Hepatocyte (in vitro differentiated cells): ENCODE results near the gene C2CD4D. TPM values are rescaled to one million over a fixed set of nuclear protein-coding genes. Genes with fewer than 3 reads are reported as not detected.
A peak's percentile ranks its signal among the peaks of the same experiment; 100 is the strongest.

Experiments used
- DNase-seq: peaks from one replicate; pipeline ENCODE4 v3.0.0-alpha.2; 2016; ENCODE audit warnings: low spot score
- H2AFZ ChIP-seq: fragments of 200-600 bp; sonication (generic); 2 replicates; pipeline ENCODE4 v1.6.0; 2016; ENCODE audit warnings: antibody characterized with exemption, mild to moderate bottlenecking
- H3K27ac ChIP-seq: fragments of 200-600 bp; sonication (generic); 2 replicates; pipeline ENCODE4 v1.5.1; 2016; ENCODE audit warnings: mild to moderate bottlenecking
- H3K27me3 ChIP-seq: fragments of 200-600 bp; sonication (generic); 2 replicates; pipeline ENCODE4 v1.6.1; 2016
- H3K36me3 ChIP-seq: fragments of 200-600 bp; sonication (generic); replicated peaks from 2 replicates; pipeline ENCODE4 v1.5.1; 2016; ENCODE audit warnings: low read depth; ENCODE audit not compliant: insufficient read depth
- H3K4me1 ChIP-seq: fragments of 200-600 bp; sonication (generic); 2 replicates; pipeline ENCODE4 v1.5.1; 2016; ENCODE audit warnings: mild to moderate bottlenecking, moderate library complexity; ENCODE audit not compliant: insufficient read depth
- H3K4me2 ChIP-seq: fragments of 200-600 bp; sonication (generic); 2 replicates; pipeline ENCODE4 v1.6.0; 2016
- H3K4me3 ChIP-seq: fragments of 200-600 bp; sonication (generic); 2 replicates; pipeline ENCODE4 v1.5.1; 2016; ENCODE audit warnings: mild to moderate bottlenecking
- H3K79me2 ChIP-seq: fragments of 200-600 bp; sonication (generic); 2 replicates; pipeline ENCODE4 v1.6.0; 2017; ENCODE audit warnings: mild to moderate bottlenecking
- H3K9me2 ChIP-seq: fragments of 200-600 bp; sonication (generic); replicated peaks from 2 replicates; pipeline ENCODE4 v1.6.0; 2017; ENCODE audit warnings: mild to moderate bottlenecking; ENCODE audit not compliant: insufficient read depth
- H3K9me3 ChIP-seq: fragments of 200-600 bp; sonication (generic); 2 replicates; pipeline ENCODE4 v1.5.1; 2016; ENCODE audit warnings: low read depth, mild to moderate bottlenecking
- H4K20me1 ChIP-seq: fragments of 200-600 bp; sonication (generic); 2 replicates; pipeline ENCODE4 v1.6.0; 2016; ENCODE audit warnings: mild to moderate bottlenecking; ENCODE audit not compliant: insufficient read depth, poor library complexity, severe bottlenecking
- EZH2 ChIP-seq: fragments of 200-600 bp; sonication (generic); IDR thresholded peaks from 2 replicates; pipeline ENCODE4 v1.6.1; 2016; ENCODE audit warnings: antibody characterized with exemption, mild to moderate bottlenecking, borderline replicate concordance
- EZH2phosphoT487 ChIP-seq: fragments of 200-600 bp; sonication (generic); IDR thresholded peaks from one replicate; pipeline ENCODE4 v1.6.1; 2018; ENCODE audit warnings: antibody characterized with exemption, mild to moderate bottlenecking, low read depth, moderate library complexity; ENCODE audit not compliant: unreplicated experiment, severe bottlenecking
- WGBS: methylation state at CpG from one replicate; pipeline ENCODE4 v1.1.6; 2016; ENCODE audit warnings: low lambda C conversion rate; ENCODE audit errors: missing lambda C conversion rate; 5-methylcytosine and 5-hydroxymethylcytosine counted together
- polyA plus RNA-seq: library from polyadenylated mRNA; unstranded; fragments of >200 nt; fragmentation: Nextera tagmentation; extraction: Ambion mirVana; gene quantifications from 2 replicates; pipeline ENCODE4 v1.2.1, GENCODE V29; 2016
- total RNA-seq: library from RNA; depleted of rRNA; stranded (reverse); fragments of >200 nt; gene quantifications from 2 replicates; pipeline ENCODE4 v1.2.3, GENCODE V29; 2014
- TF ChIP-seq, protein P1 (sequence below): fragments of 200-600 bp; sonication (generic); IDR thresholded peaks from 2 replicates; pipeline ENCODE4 v1.5.1; 2016; ENCODE audit warnings: antibody characterized with exemption, mild to moderate bottlenecking; ENCODE audit not compliant: poor library complexity

Gene C2CD4D
- total and polyA plus RNA-seq, 2 experiments from 2014 or later = 1.1 TPM; not detected in 1

DNA sequence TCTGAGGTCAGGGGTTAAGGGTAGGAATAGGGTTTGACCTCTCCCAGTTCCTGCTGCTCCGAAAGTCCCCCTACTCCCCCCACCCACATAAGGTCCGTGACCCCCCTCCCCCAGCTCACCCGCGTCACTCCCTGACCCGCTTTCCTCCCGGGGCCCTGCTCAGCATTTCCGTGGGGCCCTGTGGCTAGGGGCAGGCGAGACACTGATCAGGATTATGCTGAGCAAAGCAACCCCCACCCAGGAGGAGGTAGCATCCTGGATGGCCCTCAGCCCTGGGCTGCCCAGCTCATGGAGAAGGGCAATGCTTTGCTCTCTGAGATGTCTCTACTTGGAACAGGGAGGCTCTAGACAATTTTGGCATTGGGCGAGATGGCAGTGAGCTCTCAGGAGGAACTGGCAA is 11.8 kb downstream of the C2CD4D start:
- WGBS = 73% methylated on average over 8 of the region's 9 CpGs
- TF ChIP-seq, protein P1, sequence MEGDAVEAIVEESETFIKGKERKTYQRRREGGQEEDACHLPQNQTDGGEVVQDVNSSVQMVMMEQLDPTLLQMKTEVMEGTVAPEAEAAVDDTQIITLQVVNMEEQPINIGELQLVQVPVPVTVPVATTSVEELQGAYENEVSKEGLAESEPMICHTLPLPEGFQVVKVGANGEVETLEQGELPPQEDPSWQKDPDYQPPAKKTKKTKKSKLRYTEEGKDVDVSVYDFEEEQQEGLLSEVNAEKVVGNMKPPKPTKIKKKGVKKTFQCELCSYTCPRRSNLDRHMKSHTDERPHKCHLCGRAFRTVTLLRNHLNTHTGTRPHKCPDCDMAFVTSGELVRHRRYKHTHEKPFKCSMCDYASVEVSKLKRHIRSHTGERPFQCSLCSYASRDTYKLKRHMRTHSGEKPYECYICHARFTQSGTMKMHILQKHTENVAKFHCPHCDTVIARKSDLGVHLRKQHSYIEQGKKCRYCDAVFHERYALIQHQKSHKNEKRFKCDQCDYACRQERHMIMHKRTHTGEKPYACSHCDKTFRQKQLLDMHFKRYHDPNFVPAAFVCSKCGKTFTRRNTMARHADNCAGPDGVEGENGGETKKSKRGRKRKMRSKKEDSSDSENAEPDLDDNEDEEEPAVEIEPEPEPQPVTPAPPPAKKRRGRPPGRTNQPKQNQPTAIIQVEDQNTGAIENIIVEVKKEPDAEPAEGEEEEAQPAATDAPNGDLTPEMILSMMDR = no peak
- TF ChIP-seq EZH2 (no peak), EZH2phosphoT487 (no peak)
- no peaks in the 10 kb centered on the region for H3K9me2 ChIP-seq
- no peaks in the 10 kb centered on the region for H3K36me3 ChIP-seq
- no peak overlapping the region for H3K27ac ChIP-seq
- H3K4me3 ChIP-seq = no peak overlapping the region
- H4K20me1 ChIP-seq = no peaks in the 10 kb centered on the region
- H2AFZ ChIP-seq = no peak overlapping the region
- no peak overlapping the region for H3K4me2 ChIP-seq
- H3K9me3 ChIP-seq = no peaks in the 10 kb centered on the region
- H3K4me1 ChIP-seq = no peaks in the 10 kb centered on the region
- H3K27me3 ChIP-seq = no peaks in the 10 kb centered on the region
- no peak for DNase-seq
- H3K79me2 ChIP-seq = no peaks in the 10 kb centered on the region

DNA sequence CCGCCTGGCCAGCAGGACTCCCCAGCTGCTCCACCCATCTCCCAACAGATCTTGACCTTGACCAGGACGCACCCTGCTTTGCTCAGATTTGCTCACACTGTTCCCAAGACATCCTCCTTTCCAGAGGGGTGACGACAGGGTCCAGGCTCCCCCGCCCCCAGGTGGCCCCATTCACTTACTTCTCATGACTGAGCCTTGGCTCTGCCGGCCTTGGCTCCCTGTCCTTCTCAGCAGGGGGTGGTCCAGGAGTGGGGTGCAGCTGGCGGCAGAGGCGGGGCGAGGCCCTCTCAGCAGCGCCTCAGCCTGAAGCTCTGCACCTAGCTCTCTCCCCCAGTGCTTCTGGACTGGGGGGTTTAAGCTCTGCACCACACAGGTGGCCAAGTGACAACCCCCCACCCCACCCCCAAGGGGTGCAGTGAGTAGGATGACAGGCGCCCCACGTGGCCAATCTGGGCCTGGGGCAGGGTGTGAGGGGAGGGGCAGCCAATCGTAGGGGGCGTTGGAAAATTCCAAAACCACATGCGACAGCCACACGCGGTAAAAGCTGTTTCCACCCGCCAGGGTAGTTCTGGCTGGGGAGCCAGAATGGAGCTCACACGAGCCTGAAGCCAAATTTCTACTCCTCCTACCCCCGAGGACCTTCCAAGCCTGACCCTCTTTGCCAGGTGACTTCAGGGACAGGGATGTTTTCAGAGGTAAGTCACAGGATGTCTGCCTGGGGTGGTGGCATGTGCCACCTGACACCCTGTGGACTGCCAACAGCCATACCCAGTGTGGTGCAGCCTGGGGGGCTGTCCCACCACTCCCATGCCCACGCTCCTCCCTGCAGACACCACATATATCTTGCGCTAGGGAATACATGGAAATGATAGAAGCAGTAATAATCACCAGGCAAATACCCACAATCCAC is 13.6 kb downstream of the C2CD4D start:
- Histone ChIP-seq H3K27ac (no peak overlapping the region), H4K20me1 (no peaks in the 10 kb centered on the region), H3K9me2 (no peaks in the 10 kb centered on the region), H3K9me3 (no peaks in the 10 kb centered on the region), H3K4me2 (no peak overlapping the region), H3K4me3 (no peak overlapping the region), H3K79me2 (no peaks in the 10 kb centered on the region), H3K4me1 (no peaks in the 10 kb centered on the region), H2AFZ (no peak overlapping the region), H3K27me3 (no peaks in the 10 kb centered on the region), H3K36me3 (no peaks in the 10 kb centered on the region)
- TF ChIP-seq EZH2 = no peak
- TF ChIP-seq, protein P1 = no peak
- TF ChIP-seq EZH2phosphoT487 = no peak
- peak; percentile 38 for DNase-seq
- WGBS = 61% methylated on average over 18 of the region's 21 CpGs

DNA sequence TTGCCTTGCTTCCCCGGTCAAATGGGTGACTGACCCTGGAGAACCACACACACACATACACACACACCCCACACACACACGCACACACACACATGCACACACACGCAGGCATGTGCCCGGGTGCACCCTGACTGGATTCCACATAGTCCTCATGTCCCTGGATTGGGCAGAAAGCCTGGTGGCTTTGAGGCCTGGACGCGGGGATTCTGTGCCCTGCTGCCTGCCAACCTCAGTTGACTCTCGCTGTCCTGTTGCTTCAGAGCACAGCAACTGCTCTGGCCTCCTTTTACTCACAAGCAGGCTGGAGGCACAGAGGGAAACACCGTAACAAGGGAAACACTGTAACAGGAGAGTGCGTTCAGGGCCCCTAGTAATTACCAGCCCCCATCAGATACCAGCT is 14.4 kb downstream of the C2CD4D start:
- H3K4me1 ChIP-seq = no peaks in the 10 kb centered on the region
- no peaks in the 10 kb centered on the region for H3K79me2 ChIP-seq
- DNase-seq = no peak
- H3K9me2 ChIP-seq = no peaks in the 10 kb centered on the region
- TF ChIP-seq EZH2 = no peak
- TF ChIP-seq, protein P1 = no peak
- no peak for TF ChIP-seq EZH2phosphoT487
- no peaks in the 10 kb centered on the region for H3K9me3 ChIP-seq
- H2AFZ ChIP-seq = no peak overlapping the region
- H3K4me3 ChIP-seq = no peak overlapping the region
- no peak overlapping the region for H3K27ac ChIP-seq
- WGBS = 78% methylated on average over 9 of the region's 9 CpGs
- no peaks in the 10 kb centered on the region for H3K27me3 ChIP-seq
- no peaks in the 10 kb centered on the region for H3K36me3 ChIP-seq
- no peaks in the 10 kb centered on the region for H4K20me1 ChIP-seq
- no peak overlapping the region for H3K4me2 ChIP-seq
